ENCODE results near the gene ACTMAP. TPM values are rescaled to one million over a fixed set of nuclear protein-coding genes. Genes with fewer than 3 reads are reported as not detected.

ACTMAP gene
- total RNA-seq, 4 donors from 2014 or later, result 3.3 to 8.5 (median 4.5) TPM

GRCh38 chr19:40742886-40743285, 7.4 kb downstream of the ACTMAP start:
- TF ChIP-seq POLR2A (IDR thresholded peaks at IDR 0.05) (no peak), CTCF (IDR thresholded peaks at IDR 0.05) (no peak)

GRCh38 chr19:40742477-40742876, 7.8 kb downstream of the ACTMAP start:
- DNase-seq, result no peak
- H3K27me3 ChIP-seq, result no peaks in the 10 kb centered on the region
- no peak overlapping the region for H3K4me3 ChIP-seq (replicated peaks in 1 of 3)
- no peak overlapping the region for H3K27ac ChIP-seq
- TF ChIP-seq CTCF (IDR thresholded peaks at IDR 0.05) (no peak), POLR2A (IDR thresholded peaks at IDR 0.05) (no peak)
- intact Hi-C loops (cut with DNase I), result no loop called here
- H3K4me1 ChIP-seq, result peaks cover 14 to 15% of the 10 kb centered on the region in 2 donors
- H3K9me3 ChIP-seq, result no peaks in the 10 kb centered on the region
- 89 to 96% methylated on average over 4 to 12 of the region's 17 CpGs for WGBS, 2 donors
- H3K36me3 ChIP-seq, result peaks cover 20 to 28% of the 10 kb centered on the region in 2 donors

More at GRCh38 chr19:40742886-40743285, 7.4 kb downstream of the ACTMAP start:
- intact Hi-C loops (cut with DNase I), result no loop called here
- no peak for DNase-seq
- peaks cover 14 to 15% of the 10 kb centered on the region in 2 donors for H3K4me1 ChIP-seq
- H3K9me3 ChIP-seq, result no peaks in the 10 kb centered on the region
- H3K27me3 ChIP-seq, result no peaks in the 10 kb centered on the region
- H3K4me3 ChIP-seq (replicated peaks in 1 of 3), result no peak overlapping the region
- peaks cover 18 to 25% of the 10 kb centered on the region in 2 donors for H3K36me3 ChIP-seq
- no peak overlapping the region for H3K27ac ChIP-seq
- 91 to 95% methylated on average over 8 to 12 of the region's 12 CpGs for WGBS, 2 donors

- Histone ChIP-seq H3K36me3 (peaks cover 27 to 35% of the 10 kb centered on the region in 2 donors), H3K4me3 (replicated peaks in 1 of 3) (no peak overlapping the region), H3K4me1 (peaks cover 14 to 15% of the 10 kb centered on the region in 2 donors), H3K27me3 (no peaks in the 10 kb centered on the region), H3K9me3 (no peaks in the 10 kb centered on the region), H3K27ac (no peak overlapping the region)
- TF ChIP-seq CTCF (IDR thresholded peaks at IDR 0.05) (no peak), POLR2A (IDR thresholded peaks at IDR 0.05) (no peak)
- intact Hi-C loops (cut with DNase I), result no loop called here
- no peak for DNase-seq
- WGBS, 2 donors, result 80 to 88% methylated on average over 9 of the region's 10 CpGs
Observed at GRCh38 chr19:40741527-40742390, 8.5 kb downstream of the ACTMAP start.

- DNase-seq, result no peak
- H3K36me3 ChIP-seq, result peaks cover 37 to 41% of the 10 kb centered on the region in 2 donors
Observed at GRCh38 chr19:40740747-40741146, 9.5 kb downstream of the ACTMAP start.

More at GRCh38 chr19:40740747-40741146, 9.5 kb downstream of the ACTMAP start:
- no peaks in the 10 kb centered on the region for H3K9me3 ChIP-seq
- peak overlapping the region in 1 of 3 donors; percentile 30 for H3K27ac ChIP-seq
- peaks cover 14 to 15% of the 10 kb centered on the region in 2 donors for H3K4me1 ChIP-seq
- intact Hi-C loops (cut with DNase I), result no loop called here
- WGBS, 2 donors, result 72 to 87% methylated on average over 6 of the region's 6 CpGs
- no peak overlapping the region for H3K4me3 ChIP-seq (replicated peaks in 1 of 3)
- TF ChIP-seq POLR2A (IDR thresholded peaks at IDR 0.05) (no peak), CTCF (IDR thresholded peaks at IDR 0.05) (no peak)
- H3K27me3 ChIP-seq, result no peaks in the 10 kb centered on the region

All from thyroid gland (tissue), 4 donors.